Vagina (tissue), 2 donors: Measurements from ENCODE around the gene CCDC28B.

Source experiments
- POLR2A ChIP-seq, 2 donors: fragments of 450-650 bp; IDR thresholded peaks; one replicate each; pipeline ENCODE4 v1.6.1; 2017; ENCODE audit warnings: antibody characterized with exemption in 2 of 2, mild to moderate bottlenecking in 2 of 2, moderate library complexity in 2 of 2
- POLR2AphosphoS5 ChIP-seq, 2 donors: sonication (generic); formaldehyde crosslinking; IDR thresholded peaks; one replicate each; pipeline ENCODE4 v1.9.0; 2017; ENCODE audit warnings: antibody characterized with exemption in 2 of 2, mild to moderate bottlenecking in 2 of 2, low read depth in 1 of 2; ENCODE audit not compliant: insufficient read depth in 1 of 2
- TF ChIP-seq, protein P1 (sequence below), 3 experiments: fragments of 450-650 bp in 2 of 3; fragments of 200-600 bp in 1 of 3; sonication (generic) in 1 of 3; IDR thresholded peaks; one replicate each; pipeline ENCODE4 v1.5.1; 2017 to 2019; ENCODE audit warnings: antibody characterized with exemption in 3 of 3, mild to moderate bottlenecking in 2 of 3, moderate library complexity in 2 of 3

DNA sequence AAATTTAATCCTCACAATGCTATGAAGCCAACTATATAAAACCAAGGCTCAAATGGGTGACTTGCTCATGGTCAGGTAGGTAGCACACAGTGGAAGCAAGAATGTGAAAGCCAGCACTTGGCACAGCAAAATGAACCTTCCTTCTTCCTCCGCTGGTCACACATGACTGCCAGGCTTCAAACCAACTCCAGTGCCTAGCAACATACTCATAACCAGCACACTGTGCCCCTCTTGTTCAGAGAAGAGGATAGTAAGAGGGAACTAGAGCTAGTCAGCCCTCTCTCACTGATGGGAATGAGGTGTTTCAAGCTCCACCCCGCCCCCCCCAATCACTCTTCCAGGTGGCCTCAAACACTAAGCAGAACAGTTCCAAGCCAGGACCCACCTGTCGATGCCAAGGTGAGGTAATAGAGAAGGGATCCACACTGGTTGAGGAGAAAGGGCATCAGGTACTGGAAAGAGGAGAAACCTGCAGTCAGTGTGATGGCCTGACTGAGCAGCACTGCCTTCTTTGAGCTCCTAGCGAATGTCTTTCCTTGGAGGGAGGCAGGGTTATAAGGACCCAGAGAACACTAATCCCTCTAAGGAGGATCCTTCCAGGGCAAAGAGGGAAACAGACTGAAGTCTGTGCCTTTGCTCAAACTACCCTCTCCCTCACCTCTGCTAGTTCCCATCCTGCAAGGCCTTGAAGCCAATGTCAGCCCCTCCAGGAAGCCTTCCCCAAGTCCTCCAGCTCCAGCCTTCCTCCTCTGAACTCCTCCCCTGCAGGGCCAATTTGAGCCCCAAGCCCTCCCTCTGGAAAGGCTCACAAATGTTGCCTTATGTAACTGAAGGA lies 20.6 kb downstream of the CCDC28B start:
- TF ChIP-seq, protein P1, sequence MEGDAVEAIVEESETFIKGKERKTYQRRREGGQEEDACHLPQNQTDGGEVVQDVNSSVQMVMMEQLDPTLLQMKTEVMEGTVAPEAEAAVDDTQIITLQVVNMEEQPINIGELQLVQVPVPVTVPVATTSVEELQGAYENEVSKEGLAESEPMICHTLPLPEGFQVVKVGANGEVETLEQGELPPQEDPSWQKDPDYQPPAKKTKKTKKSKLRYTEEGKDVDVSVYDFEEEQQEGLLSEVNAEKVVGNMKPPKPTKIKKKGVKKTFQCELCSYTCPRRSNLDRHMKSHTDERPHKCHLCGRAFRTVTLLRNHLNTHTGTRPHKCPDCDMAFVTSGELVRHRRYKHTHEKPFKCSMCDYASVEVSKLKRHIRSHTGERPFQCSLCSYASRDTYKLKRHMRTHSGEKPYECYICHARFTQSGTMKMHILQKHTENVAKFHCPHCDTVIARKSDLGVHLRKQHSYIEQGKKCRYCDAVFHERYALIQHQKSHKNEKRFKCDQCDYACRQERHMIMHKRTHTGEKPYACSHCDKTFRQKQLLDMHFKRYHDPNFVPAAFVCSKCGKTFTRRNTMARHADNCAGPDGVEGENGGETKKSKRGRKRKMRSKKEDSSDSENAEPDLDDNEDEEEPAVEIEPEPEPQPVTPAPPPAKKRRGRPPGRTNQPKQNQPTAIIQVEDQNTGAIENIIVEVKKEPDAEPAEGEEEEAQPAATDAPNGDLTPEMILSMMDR (IDR thresholded peaks at IDR 0.05): no peak
- no peak for TF ChIP-seq POLR2A (IDR thresholded peaks at IDR 0.05)
- TF ChIP-seq POLR2AphosphoS5 (IDR thresholded peaks at IDR 0.05; ENCODE audit: insufficient read depth in 1 of 2, low read depth in 1 of 2): no peak
